Activated T-cell treated with anti-CD3 and anti-CD28 coated beads, Interleukin-2, amount 50 U/mL, for 48 hours (primary cell): ENCODE measurements around the gene GCHFR.

Experiments used
- DNase-seq, 2 experiments: peaks; one replicate each; pipeline ENCODE4 v3.0.0-alpha.2; 2020

Gene GCHFR

DNA sequence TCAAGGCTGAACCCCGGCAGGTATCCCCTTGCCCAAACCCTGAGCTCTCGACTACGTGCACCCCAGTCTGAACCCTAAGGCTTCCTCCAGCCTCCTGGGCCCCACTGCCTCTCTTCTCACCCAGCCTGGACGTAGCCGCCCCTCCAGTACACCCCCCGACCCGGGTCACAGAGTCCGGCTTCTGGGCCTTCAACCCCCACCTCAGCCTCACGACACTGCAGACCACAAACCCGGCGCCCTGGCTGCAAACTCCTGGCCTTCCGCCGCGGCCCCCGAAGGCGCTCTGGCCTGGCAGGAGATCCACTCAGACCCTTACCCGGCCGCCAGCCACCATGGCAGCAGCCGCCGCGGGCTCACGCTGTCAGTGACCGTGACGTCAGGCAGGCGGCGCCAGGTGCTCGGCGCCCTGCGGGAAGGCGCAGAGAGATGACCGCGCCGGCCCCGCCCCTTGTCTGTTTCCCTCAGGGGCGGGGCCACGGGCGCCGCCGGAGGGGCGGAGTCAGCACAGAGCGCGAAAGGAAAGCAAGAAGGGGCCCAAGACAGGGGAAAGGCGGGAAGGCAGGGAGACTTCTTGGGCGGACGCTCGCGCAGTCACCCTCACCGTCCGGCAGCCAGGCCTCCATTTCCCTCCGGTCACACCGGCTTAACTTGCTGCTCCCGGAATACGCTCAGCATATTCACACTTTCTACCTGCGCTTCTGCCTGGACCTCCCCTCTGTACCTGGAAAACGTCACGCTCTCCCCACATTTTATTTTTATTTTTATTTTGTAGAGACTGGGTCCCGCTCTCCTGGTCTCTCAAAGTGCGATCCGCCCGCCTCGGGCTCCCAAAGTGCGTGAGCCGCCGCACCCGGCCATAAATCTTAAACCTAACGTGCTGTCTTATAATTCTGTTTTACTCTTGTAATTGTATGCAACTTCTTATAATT is 8.7 kb upstream of the GCHFR start, which contains the start of gene RMDN3:
Gene RMDN3 (minus strand): TSS at position 372 of the 929 bp plus-strand sequence. CDS start 471 bp downstream, outside the sequence.
- peak; percentile 97 to 98 for DNase-seq

DNA sequence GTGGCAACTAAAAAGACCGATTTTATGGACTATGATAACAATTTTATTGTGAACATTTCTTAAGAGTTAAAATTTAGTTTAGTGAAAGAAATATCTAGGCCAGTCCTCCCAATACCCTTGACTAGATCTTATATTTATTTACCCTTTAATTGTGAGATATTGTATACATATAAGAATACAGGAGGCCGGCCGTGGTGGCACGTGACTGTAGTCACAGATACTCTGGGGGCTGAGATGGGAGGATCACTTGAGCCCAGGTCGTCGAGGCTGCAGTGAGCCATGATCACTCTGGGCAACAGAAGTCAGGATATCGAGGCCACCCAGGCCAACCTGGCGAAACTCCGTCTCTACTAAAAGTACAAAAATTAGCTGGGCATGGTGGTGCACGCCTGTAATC is 8.1 kb upstream of the GCHFR start:
- DNase-seq: peak; percentile 32 to 41

DNA sequence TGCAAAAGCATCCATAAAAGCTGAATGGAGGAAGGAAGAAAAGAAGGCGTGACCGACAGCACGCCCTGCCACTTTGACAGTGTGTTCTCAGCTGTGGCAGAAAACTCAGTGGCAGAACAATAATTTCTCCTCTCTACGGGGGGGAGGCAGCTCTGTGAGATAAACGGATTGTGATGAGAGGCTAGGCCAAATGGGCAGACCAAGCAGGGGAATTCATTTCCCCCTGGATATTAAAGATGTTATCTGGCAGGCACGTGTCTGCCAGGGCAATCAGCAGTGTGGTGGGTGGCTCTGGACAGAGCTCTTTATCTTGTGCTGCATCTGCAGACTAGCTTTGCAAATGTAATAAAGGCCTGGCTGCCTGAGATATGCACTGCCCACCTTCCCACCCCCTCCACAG is 6.9 kb upstream of the GCHFR start:
- DNase-seq: no peak

DNA sequence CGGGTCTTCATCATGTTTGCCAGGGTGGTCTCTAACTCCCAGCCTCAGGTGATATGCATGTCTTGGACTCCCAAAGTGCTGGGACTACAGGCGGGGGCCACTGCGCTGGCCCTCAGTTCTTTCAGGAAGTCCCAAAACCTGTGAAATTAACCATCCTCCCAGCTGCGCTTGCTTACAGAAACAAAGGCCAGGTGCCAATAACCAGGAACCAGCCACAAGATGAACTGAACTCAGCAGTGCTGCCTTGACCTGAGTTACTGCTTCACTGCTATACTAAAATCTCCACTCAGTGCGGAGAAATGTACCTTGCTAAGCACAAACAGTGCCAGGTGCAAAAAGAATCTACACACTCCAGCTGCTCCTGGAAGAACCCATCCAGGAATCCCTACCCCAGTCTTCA is 3.9 kb upstream of the GCHFR start:
- no peak for DNase-seq

DNA sequence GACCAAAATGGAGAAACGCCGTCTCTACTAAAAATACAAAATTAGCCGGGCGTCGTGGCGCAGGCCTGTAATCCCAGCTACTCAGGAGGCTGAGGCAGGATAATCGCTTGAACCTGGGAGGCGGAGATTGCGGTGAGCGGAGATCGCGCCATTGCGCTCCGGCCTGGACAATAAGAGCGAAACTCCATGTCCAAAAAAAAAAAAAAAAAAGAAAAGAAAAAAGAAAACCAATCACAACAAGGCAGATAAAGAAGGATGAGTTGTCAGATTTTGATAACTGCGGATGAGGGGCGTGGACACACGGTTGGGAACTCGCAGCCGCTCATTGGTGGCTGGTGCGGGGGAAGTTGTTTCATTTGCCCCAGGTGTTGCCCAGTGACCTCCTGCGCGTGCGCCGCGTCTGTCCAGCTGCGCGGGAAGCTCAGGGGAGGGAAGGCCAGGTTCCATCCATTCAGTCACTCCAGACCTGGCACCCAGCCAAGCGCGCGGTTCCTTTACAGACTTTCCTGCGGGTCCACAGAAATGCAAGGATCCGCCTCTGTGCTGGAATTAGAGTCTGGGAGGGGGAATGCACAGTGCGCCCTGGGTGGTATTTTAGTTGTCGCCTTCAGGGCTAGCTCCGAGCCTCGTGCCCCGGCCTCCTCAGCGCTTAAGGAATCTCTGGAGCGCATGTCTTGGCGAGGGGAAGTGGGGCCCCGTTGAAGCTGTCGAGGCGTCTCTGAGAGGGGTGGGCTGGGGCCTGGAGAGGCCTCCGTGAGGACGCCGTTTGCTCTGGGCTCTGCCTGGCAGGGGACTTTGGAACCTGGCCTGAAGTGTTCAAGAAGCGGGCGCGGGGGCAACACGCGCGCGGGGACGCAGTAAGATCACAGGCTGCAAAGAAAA is 708 bp upstream of the GCHFR start:
- peak; percentile 65 to 68 for DNase-seq

DNA sequence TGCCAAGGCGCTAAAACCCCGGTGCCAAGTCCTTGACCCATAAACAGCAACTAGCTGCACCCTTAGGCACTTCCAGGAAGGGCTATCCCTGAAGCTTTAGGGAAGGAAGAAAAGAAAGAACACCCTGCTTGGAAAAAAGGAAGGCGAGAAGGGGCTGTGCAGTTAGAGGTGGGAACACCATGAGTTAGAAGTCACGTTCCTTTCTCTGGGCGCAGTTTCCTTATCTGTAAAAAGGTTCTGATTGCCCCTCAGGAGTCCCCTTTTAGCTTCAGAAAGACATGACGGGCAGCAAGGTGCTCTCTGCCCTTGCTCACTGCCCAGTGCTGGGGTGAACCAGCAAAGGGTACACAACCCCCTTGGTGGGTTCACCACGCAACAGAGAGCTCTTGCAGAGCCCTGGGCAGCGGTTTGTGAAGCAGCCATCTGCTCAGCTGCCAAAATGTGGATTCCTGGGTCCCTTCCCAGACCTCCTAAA is 798 bp downstream of the GCHFR start:
- DNase-seq: peak in 1 of 2 experiments; percentile 37

DNA sequence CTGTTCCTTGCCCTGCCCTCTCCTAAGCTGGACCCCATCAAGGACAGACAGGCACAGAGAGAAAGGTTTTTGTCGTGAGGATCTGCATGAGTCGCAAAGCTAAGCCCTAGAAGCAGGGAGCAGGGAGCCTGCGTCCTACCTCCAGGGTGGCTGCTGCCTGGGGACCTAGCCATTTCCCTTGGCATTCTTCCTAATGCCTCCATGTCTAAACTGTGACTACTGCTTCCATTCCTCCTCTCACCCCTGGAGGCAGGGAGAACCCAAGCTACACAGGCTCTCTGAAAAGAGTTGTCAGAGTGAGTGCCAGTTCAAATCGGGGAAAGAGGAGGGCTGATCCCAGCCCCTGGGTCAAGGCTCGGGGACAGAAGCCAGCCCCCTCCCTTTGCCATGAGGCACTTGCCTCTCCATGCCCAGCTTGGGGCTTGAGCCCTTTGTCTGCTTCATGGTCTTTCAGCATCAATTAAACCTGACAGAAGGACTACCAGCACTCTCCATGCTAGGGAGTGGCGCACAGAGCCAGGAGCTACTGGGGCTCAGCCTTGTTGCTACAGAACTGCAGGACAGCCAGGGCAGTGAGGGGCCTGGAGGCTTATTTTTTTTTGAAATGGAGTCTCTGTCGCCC is 2.4 kb downstream of the GCHFR start:
- no peak for DNase-seq

DNA sequence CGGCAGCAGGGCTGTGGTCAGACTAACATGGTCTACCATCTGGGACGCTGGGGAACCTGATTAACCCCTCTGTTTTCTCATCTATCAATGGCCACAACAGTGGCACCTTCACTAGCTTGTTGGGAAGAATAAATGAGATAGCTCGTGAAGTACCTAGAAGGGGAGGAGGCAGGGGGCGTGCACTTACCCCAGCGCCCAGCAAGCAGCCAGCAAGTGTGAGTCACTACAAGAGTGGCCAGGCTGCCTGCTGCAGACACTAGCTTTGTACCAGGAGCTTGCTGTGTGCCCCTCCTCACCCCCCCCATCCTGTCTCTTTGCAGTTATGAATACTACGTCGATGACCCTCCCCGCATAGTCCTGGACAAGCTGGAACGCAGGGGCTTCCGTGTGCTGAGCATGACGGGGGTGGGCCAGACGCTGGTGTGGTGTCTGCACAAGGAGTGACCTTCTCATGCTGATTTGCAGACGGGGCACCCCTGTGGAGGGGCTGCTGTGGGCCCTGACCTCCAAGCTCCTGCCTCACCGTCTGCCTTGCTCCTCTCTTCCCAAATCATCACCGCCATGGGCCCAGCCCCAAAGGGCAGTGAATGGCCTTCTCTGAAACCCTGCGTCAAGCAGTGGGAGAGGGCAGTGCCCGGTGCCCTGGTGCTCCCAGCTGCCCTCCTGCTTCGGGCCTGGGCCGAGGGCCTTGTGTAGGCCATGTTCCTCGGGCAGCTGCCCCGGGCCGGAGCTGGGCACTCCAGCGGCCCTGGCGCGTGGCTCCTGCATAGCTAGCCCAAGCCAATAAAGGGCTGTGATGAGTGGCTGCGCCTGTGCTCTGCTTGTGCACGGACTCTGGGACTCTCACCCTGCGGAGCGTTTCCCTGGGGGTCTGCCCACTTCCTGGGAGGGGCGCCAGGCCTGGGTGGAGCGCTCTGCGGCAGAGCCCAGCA is 3.3 kb downstream of the GCHFR start:
- DNase-seq: no peak

DNA sequence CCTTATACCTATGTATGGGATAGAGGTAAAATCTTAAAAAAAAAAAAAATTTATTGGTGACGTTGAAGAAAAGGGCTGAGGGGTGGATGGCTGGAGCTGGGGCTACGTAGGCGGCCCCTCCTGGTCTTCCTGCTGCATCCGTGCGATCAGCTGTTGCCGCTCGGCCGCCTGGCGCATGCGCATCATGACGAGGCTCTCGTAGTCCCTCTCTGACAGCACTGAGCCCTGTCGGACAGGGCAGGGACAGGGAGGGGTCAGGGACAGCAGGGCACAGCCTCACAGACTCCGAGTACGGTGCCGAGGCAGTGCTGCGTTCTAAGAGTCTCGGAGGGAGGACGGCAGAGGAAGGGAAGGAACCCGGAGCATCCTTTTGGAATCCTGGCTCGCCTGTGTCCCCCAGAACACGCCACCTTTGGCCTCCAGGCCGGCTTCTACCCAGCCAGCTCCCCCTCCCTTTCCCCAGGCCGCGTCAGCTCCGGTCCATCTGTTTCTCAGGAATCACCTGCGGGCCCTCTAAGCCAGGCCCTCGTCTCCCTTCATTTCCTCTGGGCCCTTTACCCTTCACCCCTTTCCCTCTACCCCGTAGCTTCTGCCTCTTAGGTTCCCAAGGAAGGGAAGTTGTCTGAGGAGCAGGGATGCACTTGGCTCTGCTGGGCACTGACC is 4.1 kb downstream of the GCHFR start:
- DNase-seq: no peak

DNA sequence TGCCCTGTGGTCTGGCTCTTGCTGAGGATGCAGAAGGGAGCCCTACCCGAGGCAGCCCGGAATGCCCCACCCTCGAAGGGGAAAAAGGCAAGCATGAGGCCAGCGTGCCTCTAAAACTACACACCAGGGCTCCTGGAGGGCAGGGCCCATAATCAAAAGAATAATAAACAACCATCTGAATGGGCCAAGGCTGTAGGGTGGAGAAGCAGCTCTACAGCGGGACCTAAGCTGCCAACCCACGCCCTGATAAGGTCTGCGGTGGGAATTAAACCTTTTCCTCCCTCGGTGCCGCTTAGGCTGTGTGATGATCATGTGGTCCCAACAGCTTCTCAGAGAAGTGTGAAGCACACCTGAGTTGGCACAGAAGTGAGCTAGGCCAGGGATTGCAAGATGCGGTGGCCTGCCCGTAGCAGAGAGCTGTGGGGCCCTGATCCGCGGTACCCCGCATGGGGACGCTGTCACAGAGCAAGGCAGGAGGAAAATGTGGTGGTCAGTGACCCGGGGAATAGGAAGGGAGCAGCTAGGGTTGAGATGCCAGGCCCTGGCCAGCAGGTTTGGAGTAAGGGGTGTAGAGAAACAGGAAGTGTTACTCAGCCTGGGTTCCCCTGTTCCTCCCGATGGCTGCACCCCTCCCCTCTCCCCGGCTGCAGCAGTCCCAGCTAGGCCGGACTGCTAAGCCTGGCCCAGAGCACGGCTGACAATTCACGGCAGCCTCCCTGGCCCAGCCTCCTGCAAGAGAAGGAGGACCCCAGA is 4.8 kb downstream of the GCHFR start:
- DNase-seq: peak in 1 of 2 experiments; percentile 29

DNA sequence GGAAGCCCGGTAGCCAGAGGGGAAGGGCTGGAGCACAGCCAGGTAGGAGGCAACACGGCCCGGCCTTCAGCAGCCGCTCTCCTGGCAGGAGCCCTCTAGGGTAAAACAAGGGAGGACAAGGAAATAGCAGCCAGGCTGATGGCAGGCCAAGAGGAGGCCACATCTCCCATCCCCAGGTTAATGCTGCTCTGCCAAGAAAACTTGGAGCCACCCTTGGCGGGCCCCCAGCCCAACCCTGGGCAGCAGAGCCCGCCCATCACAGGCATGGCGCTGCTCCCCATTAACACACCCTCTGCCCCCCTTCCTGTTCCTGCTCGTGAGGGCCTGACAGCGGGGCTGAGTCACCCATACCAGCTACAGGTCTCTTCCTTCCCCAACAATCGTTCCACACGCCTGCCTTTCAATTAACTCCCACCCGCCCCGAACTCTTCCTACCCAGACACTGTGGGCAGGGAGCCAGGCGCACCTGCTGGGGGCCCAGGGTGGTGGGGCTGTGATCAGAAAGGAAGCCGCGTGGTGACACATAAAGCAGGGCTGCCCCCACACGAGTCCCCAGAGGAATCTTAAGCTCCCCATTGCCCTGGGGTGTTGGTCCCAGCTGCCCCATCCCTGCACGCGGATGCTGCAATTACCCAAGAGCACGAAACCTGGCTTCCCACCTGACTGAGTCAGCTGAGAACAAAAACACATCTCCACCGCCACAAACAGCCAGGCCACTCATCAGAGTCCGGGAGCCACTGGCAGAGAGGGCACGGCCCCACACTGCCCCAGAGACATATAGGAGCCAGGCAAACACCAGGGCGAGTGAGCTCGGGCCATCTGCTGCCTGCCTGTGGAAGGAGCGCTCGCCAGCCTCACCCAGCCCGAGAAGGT is 5.6 kb downstream of the GCHFR start, which contains the start of gene C15orf62:
Gene C15orf62 (plus strand): TSS at position 707 of the 873 bp plus-strand sequence. CDS start 516 bp downstream, outside the sequence.
- DNase-seq: peak; percentile 71 to 74

DNA sequence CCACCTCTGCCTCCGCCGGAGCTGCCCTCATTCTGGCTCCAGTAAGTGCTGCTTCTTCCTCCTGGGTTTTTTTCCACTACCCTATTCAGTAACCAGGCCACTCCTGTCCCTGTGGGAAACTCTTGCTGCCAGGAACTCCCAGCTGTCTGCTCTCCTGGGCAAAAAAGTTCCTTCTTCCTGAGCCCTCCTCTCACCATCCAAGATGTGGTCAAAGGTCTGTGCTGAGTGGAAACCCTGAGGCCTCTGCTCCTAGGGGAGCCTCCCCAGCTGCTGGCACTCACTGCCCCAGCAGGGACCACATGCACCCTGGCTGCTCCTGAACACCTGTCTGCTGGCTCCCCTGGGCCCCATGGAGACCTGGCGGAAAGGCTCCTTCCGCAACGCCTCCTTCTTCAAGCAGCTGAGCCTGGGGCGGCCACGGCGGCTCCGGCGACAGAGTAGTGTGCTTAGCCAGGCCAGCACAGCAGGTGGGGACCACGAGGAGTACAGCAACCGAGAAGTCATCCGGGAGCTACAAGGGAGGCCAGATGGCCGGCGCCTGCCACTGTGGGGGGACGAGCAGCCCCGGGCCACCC is 6.4 kb downstream of the GCHFR start:
- DNase-seq: no peak

DNA sequence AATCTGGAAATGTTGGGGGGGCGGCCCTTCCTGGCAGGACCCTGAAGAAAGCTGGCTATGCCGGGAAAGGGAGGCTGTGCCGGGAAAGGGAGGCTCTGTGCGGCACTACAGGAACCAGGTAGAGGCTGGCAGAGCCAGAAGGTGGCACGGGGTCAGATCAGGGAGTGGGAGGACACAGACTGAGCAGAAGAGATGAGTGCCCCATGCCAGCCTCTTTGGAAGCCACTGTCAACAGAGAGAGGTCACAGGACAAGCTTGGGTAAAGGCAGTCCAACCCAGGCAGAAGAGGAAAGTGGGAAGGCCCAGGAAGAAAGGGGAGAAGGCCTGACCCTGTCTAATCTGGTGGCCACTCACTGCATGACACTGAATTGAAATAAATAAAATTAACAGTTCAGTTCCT is 7.4 kb downstream of the GCHFR start:
- no peak for DNase-seq

DNA sequence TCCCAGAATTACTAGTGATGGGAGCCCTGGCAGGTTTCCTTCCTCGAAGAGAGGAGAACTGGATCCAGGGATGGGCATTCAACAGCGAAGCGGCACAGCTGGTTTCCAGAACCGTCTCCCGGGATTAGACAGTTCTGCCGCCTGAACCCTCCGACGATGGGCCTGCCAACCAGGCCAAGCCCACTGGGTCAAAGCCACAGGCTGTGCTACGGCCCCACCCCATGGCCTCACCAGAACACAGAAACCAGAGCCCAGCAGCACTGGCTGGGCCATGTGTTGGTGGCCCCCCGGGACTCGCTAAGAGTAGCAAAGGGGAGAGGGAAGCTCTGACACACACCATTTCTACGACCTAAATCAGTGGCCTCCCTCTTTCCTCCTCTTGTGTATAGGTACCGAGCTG is 8.1 kb downstream of the GCHFR start:
- no peak for DNase-seq

DNA sequence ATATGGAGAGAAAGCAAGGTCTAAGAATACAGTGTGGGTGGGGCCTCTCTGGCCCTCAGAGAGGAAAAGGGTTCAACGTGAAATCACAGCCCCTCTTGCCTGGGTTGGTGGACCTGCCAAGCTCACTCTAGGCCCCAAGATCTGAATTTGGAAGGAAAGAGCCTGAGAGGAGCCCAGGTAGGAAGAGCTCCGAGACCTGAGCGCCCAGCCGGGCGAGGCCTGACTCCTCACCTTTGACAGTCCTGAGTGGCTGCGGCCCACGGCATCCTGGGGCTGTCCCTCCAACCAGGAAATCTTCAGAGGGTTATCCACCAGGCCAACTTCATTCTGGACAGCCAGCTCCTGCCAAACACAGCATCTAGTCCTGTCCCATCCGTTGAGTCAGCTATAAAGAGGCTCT is 9.6 kb downstream of the GCHFR start:
- DNase-seq: no peak

DNA sequence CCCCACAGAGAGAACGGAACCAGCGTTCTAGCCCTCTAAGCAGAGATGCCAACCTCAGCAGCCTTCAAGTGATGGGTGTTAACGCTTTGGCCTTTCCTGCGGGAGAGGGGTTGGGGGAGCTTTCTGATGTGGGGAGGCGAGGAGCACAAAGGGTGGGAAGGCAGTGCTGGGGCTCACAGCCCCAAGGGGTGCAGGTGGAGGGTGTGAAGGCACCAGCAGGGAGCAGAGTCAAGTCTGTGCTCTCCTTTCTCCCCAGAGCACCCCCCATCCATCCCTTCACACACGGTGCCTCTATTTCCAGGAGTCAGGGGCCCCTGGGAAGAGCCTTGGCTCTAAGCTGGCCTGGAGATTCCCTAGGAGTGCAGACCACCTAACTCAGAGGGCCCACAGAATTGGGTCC is 10.0 kb downstream of the GCHFR start:
- no peak for DNase-seq

DNA sequence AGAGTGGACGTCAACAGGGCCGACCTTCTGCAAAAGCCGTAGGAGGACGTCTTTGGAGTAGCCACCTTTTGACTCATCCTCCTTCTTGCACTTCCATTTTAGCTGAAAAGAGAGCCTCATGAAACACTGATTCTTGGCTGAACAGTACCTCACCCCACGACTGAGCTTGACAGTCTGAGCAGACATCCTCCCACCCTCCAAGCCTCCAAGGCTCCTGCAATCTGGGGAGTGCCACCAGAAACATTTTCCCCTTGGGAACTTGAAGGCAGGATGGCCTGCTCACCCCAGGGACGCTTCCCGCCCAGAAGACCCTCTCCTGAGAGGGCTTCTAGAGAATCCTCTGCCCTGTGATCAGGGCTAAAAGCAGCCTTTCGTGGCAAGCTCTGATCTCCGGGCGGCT is 11.1 kb downstream of the GCHFR start:
- no peak for DNase-seq

DNA sequence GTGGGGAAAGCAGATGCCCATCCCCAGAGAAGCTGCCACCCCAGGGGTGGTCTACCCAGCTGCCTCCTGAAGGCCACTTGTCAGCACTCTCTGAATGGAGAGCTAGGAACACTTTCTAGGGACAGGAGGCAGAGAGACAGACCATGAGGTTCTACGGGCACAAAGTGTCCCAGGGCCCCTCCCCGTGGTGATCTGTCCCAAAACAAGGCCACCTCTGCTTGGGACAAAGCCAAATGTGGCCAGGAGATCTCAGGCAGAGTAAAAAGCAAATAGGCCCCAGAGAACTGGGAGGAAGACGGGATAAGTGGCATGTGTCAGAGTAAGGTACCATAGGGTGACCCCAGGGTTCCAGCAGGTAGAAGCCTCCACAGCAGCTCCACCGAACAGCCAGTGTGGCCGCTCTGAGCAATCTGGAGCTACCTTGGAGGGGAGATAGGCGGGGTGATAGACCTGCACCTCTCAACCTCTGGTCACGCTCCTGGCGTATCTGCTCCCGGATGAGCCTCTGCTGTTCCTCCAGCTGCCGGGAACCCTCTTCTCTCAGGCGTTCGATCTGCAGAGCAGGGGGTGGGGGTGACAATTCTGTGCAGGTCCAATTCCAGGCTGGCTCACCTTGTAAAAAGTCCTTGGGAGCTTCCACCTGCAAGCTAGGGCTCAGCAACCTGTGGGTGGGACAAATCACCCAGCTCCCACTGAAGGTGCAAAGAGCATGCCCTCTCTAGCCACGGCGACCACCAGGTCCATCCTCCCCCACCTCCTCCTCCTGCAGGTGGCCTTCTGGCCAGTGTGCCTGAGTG is 12.1 kb downstream of the GCHFR start:
- DNase-seq: no peak
